ENCODE results near the gene IRF2BP2. TPM values are rescaled to one million over a fixed set of nuclear protein-coding genes. Genes with fewer than 3 reads are reported as not detected.

Gene IRF2BP2
- total and polyA plus RNA-seq, 2 of the 13 experiments (the other 11 are each of a cell fraction or from before 2014, with no cell fraction given) = 140 to 147 TPM

DNA sequence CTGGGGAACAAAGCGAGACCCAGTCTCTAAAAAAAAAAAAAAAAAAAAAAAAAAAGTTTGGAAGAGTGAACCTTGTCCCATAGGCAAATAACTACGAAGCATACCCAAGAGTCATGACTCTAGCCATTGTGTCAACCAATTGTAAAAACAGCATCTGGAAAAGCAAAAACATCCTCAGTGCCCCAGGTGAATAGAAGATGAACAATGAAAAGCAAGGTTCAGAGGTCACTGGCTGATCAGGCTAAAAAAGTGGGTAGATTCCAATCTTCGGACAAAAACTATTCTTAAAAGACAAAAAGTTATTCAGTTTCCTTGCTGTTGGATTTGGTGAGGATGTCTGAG is 11.1 kb upstream of the IRF2BP2 start (continued):
- TF ChIP-seq, protein P1, sequence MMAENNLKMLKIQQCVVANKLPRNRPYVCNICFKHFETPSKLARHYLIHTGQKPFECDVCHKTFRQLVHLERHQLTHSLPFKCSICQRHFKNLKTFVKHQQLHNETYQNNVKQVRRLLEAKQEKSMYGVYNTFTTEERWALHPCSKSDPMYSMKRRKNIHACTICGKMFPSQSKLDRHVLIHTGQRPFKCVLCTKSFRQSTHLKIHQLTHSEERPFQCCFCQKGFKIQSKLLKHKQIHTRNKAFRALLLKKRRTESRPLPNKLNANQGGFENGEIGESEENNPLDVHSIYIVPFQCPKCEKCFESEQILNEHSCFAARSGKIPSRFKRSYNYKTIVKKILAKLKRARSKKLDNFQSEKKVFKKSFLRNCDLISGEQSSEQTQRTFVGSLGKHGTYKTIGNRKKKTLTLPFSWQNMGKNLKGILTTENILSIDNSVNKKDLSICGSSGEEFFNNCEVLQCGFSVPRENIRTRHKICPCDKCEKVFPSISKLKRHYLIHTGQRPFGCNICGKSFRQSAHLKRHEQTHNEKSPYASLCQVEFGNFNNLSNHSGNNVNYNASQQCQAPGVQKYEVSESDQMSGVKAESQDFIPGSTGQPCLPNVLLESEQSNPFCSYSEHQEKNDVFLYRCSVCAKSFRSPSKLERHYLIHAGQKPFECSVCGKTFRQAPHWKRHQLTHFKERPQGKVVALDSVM (CRISPR knock-in tag; IDR thresholded peaks at IDR 0.05) = no peak
- no peak for TF ChIP-seq MXD4 (CRISPR knock-in tag; IDR thresholded peaks at IDR 0.05)
- TF ChIP-seq, protein P2, sequence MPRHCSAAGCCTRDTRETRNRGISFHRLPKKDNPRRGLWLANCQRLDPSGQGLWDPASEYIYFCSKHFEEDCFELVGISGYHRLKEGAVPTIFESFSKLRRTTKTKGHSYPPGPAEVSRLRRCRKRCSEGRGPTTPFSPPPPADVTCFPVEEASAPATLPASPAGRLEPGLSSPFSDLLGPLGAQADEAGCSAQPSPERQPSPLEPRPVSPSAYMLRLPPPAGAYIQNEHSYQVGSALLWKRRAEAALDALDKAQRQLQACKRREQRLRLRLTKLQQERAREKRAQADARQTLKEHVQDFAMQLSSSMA (CRISPR knock-in tag; IDR thresholded peaks at IDR 0.05) = no peak
- TF ChIP-seq, protein P3, sequence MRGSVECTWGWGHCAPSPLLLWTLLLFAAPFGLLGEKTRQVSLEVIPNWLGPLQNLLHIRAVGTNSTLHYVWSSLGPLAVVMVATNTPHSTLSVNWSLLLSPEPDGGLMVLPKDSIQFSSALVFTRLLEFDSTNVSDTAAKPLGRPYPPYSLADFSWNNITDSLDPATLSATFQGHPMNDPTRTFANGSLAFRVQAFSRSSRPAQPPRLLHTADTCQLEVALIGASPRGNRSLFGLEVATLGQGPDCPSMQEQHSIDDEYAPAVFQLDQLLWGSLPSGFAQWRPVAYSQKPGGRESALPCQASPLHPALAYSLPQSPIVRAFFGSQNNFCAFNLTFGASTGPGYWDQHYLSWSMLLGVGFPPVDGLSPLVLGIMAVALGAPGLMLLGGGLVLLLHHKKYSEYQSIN (CRISPR knock-in tag; IDR thresholded peaks at IDR 0.05; ENCODE audit: borderline replicate concordance) = no peak
- no peak for TF ChIP-seq PLRG1 (conservative IDR thresholded peaks at IDR 0.05)
- no peak for TF ChIP-seq ZNF75D (CRISPR knock-in tag; IDR thresholded peaks at IDR 0.05; ENCODE audit: borderline replicate concordance)
- no peak for TF ChIP-seq SRSF4 (IDR thresholded peaks at IDR 0.05; ENCODE audit: low read depth, low read length, poor library complexity, severe bottlenecking)
- TF ChIP-seq, protein P4, sequence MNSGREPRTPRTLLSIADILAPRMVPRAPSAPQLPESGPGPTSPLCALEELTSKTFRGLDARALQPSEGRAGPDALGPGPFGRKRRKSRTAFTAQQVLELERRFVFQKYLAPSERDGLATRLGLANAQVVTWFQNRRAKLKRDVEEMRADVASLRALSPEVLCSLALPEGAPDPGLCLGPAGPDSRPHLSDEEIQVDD (CRISPR knock-in tag; IDR thresholded peaks at IDR 0.05; ENCODE audit: borderline replicate concordance) = no peak
- no peak for TF ChIP-seq ZNF569 (CRISPR knock-in tag; IDR thresholded peaks at IDR 0.05; ENCODE audit: borderline replicate concordance)
- TF ChIP-seq, protein P5, sequence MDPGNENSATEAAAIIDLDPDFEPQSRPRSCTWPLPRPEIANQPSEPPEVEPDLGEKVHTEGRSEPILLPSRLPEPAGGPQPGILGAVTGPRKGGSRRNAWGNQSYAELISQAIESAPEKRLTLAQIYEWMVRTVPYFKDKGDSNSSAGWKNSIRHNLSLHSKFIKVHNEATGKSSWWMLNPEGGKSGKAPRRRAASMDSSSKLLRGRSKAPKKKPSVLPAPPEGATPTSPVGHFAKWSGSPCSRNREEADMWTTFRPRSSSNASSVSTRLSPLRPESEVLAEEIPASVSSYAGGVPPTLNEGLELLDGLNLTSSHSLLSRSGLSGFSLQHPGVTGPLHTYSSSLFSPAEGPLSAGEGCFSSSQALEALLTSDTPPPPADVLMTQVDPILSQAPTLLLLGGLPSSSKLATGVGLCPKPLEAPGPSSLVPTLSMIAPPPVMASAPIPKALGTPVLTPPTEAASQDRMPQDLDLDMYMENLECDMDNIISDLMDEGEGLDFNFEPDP (CRISPR knock-in tag; conservative IDR thresholded peaks at IDR 0.05) = no peak
- peak; percentile 59; the same call in 1 of the 2 replicates for TF ChIP-seq HMG20A (CRISPR knock-in tag; IDR thresholded peaks at IDR 0.05; ENCODE audit: borderline replicate concordance)
- TF ChIP-seq CENPX (CRISPR knock-in tag; IDR thresholded peaks at IDR 0.05) = no peak
- TF ChIP-seq MAZ (IDR thresholded peaks at IDR 0.05; ENCODE audit: borderline replicate concordance, low read depth, low read length) = no peak
- no peak for TF ChIP-seq MAZ (CRISPR knock-in tag; IDR thresholded peaks at IDR 0.05; ENCODE audit: low read depth)
- no peak for TF ChIP-seq RAD21 (CRISPR knock-in tag; IDR thresholded peaks at IDR 0.05)

Measured in HepG2 (cell line).